ENCODE results near the gene RNF44. TPM values are rescaled to one million over a fixed set of nuclear protein-coding genes. Genes with fewer than 3 reads are reported as not detected.

RNF44 gene
- total RNA-seq, 2 experiments from 2014 or later = 83.3 to 88.3 TPM

GRCh38 chr5:176540476-176540899 lies 3.3 kb upstream of the RNF44 start:
- H3K27ac Mint-ChIP-seq = peak overlapping the region; percentile 90
- H3K4me3 Mint-ChIP-seq = peak overlapping the region; percentile 76
- no peaks in the 10 kb centered on the region for H3K9me3 Mint-ChIP-seq
- peaks cover 55% of the 10 kb centered on the region for H3K4me1 Mint-ChIP-seq (ENCODE audit: low read depth)
- DNase-seq = no peak
- peaks cover 4% of the 10 kb centered on the region for H3K36me3 Mint-ChIP-seq (ENCODE audit: low read depth)
- H3K27me3 Mint-ChIP-seq (ENCODE audit: low read depth) = no peaks in the 10 kb centered on the region
- intact Hi-C loops (cut with micrococcal nuclease) = loop anchor here (5.0 kb wide), 1 partner anchor 482 kb away; the partner anchor contains the start of gene ZNF346
- CTCF ChIA-PET = interaction anchor here (1.5 kb wide), 1 partner anchor 124 kb away, joined by 5 read pairs; the partner anchor contains the start of gene CLTB

GRCh38 chr5:176538989-176539384 lies 1.8 kb upstream of the RNF44 start:
- Mint-ChIP-seq H3K27ac (peak overlapping the region; percentile 20), H3K27me3 (ENCODE audit: low read depth) (no peaks in the 10 kb centered on the region), H3K9me3 (no peaks in the 10 kb centered on the region), H3K4me1 (ENCODE audit: low read depth) (peaks cover 56% of the 10 kb centered on the region), H3K36me3 (ENCODE audit: low read depth) (peaks cover 10% of the 10 kb centered on the region), H3K4me3 (no peak overlapping the region)
- no peak for DNase-seq
- CTCF ChIA-PET = interaction anchor here (1.3 to 1.5 kb wide), 2 partner anchors 35 to 123 kb away, joined by 3 to 5 read pairs; partner anchors contain the start of gene CLTB
- intact Hi-C loops (cut with micrococcal nuclease) = loop anchor here (5.0 kb wide), 5 partner anchors 468 to 888 kb away; partner anchors contain the start of genes GRK6, MXD3 and UIMC1

- no peaks in the 10 kb centered on the region for H3K27me3 Mint-ChIP-seq (ENCODE audit: low read depth)
- intact Hi-C loops (cut with micrococcal nuclease) = loop anchor here (5.0 kb wide), 5 partner anchors 469 to 889 kb away; partner anchors contain the start of genes GRK6, MXD3 and UIMC1
- CTCF ChIA-PET = interaction anchor here (1.2 to 1.3 kb wide), 2 partner anchors 35 to 917 kb away, joined by 3 read pairs; no protein-coding TSS in a partner anchor
- DNase-seq = no peak
- H3K27ac Mint-ChIP-seq = peak overlapping the region; percentile 93
- peaks cover 62% of the 10 kb centered on the region for H3K4me1 Mint-ChIP-seq (ENCODE audit: low read depth)
- no peaks in the 10 kb centered on the region for H3K9me3 Mint-ChIP-seq
- H3K4me3 Mint-ChIP-seq = peak overlapping the region; percentile 87
- H3K36me3 Mint-ChIP-seq (ENCODE audit: low read depth) = peaks cover 11% of the 10 kb centered on the region
Observed at GRCh38 chr5:176538230-176538988, 1.2 kb upstream of the RNF44 start.

GRCh38 chr5:176537554-176538229 lies 490 bp upstream of the RNF44 start:
- Mint-ChIP-seq H3K4me1 (ENCODE audit: low read depth) (peaks cover 69% of the 10 kb centered on the region), H3K4me3 (peak overlapping the region; percentile 87)
- CTCF ChIA-PET = interaction anchor here (1.2 to 1.3 kb wide), 2 partner anchors 36 to 918 kb away, joined by 3 read pairs; no protein-coding TSS in a partner anchor

GRCh38 chr5:176536132-176536901 lies 885 bp downstream of the RNF44 start:
- H3K27me3 Mint-ChIP-seq (ENCODE audit: low read depth) = no peaks in the 10 kb centered on the region
- intact Hi-C loops (cut with micrococcal nuclease) = loop anchor here (2.0 to 5.0 kb wide), 9 partner anchors 110 to 1020 kb away; partner anchors contain the start of genes GRK6, KIAA1191, MXD3 and NSD1
- no peaks in the 10 kb centered on the region for H3K9me3 Mint-ChIP-seq
- peak overlapping the region; percentile 87 for H3K4me3 Mint-ChIP-seq
- peaks cover 67% of the 10 kb centered on the region for H3K4me1 Mint-ChIP-seq (ENCODE audit: low read depth)
- peak overlapping the region; percentile 93 for H3K27ac Mint-ChIP-seq
- DNase-seq = peak; percentile 88
- peaks cover 16% of the 10 kb centered on the region for H3K36me3 Mint-ChIP-seq (ENCODE audit: low read depth)
- CTCF ChIA-PET = interaction anchor here (1.3 to 1.8 kb wide), 4 partner anchors 26 to 123 kb away, joined by 3 to 4 read pairs (median 3); partner anchors contain the start of gene TSPAN17

More at GRCh38 chr5:176537554-176538229, 490 bp upstream of the RNF44 start:
- Mint-ChIP-seq H3K9me3 (no peaks in the 10 kb centered on the region), H3K36me3 (ENCODE audit: low read depth) (peaks cover 15% of the 10 kb centered on the region), H3K27ac (peak overlapping the region; percentile 93), H3K27me3 (ENCODE audit: low read depth) (no peaks in the 10 kb centered on the region)
- DNase-seq = peak; percentile 99
- intact Hi-C loops (cut with micrococcal nuclease) = loop anchor here (1.0 to 5.0 kb wide), 10 partner anchors 109 to 1021 kb away; partner anchors contain the start of genes GRK6, HIGD2A, KIAA1191 and MXD3

GRCh38 chr5:176535664-176536131 lies 1.5 kb downstream of the RNF44 start:
- CTCF ChIA-PET = interaction anchor here (1.3 to 1.8 kb wide), 4 partner anchors 26 to 122 kb away, joined by 3 to 4 read pairs (median 3); partner anchors contain the start of gene TSPAN17
- Mint-ChIP-seq H3K27ac (peak overlapping the region; percentile 93), H3K4me3 (peak overlapping the region; percentile 87), H3K9me3 (no peaks in the 10 kb centered on the region), H3K36me3 (ENCODE audit: low read depth) (peaks cover 20% of the 10 kb centered on the region), H3K27me3 (ENCODE audit: low read depth) (no peaks in the 10 kb centered on the region), H3K4me1 (ENCODE audit: low read depth) (peaks cover 66% of the 10 kb centered on the region)
- DNase-seq = no peak
- intact Hi-C loops (cut with micrococcal nuclease) = loop anchor here (1.0 to 5.0 kb wide), 13 partner anchors 8 to 1019 kb away; partner anchors contain the start of genes CLTB, FAF2, GRK6 and KIAA1191

- Mint-ChIP-seq H3K27ac (peak overlapping the region; percentile 93), H3K4me3 (peak overlapping the region; percentile 87), H3K27me3 (ENCODE audit: low read depth) (no peaks in the 10 kb centered on the region), H3K4me1 (ENCODE audit: low read depth) (peaks cover 63% of the 10 kb centered on the region), H3K9me3 (no peaks in the 10 kb centered on the region), H3K36me3 (ENCODE audit: low read depth) (peaks cover 20% of the 10 kb centered on the region)
- peak; percentile 80 for DNase-seq
- CTCF ChIA-PET = interaction anchor here (1.3 to 1.8 kb wide), 4 partner anchors 25 to 121 kb away, joined by 3 to 4 read pairs (median 3); partner anchors contain the start of gene TSPAN17
- intact Hi-C loops (cut with micrococcal nuclease) = loop anchor here (1.0 to 5.0 kb wide), 9 partner anchors 8 to 892 kb away; partner anchors contain the start of genes CLTB, FAF2, GRK6 and MXD3
Observed at GRCh38 chr5:176535101-176535663, 2.0 kb downstream of the RNF44 start.

- no peaks in the 10 kb centered on the region for H3K9me3 Mint-ChIP-seq
- peak overlapping the region; percentile 87 for H3K4me3 Mint-ChIP-seq
- no peaks in the 10 kb centered on the region for H3K27me3 Mint-ChIP-seq (ENCODE audit: low read depth)
- peak; percentile 27 for DNase-seq
- H3K27ac Mint-ChIP-seq = peak overlapping the region; percentile 93
- peaks cover 60% of the 10 kb centered on the region for H3K4me1 Mint-ChIP-seq (ENCODE audit: low read depth)
- intact Hi-C loops (cut with micrococcal nuclease) = loop anchor here (1.0 to 5.0 kb wide), 9 partner anchors 9 to 893 kb away; partner anchors contain the start of genes CLTB, FAF2, GRK6 and MXD3
- H3K36me3 Mint-ChIP-seq (ENCODE audit: low read depth) = peaks cover 22% of the 10 kb centered on the region
- CTCF ChIA-PET = interaction anchor here (1.3 to 1.8 kb wide), 4 partner anchors 25 to 121 kb away, joined by 3 to 4 read pairs (median 3); partner anchors contain the start of gene TSPAN17
Observed at GRCh38 chr5:176534640-176535039, 2.6 kb downstream of the RNF44 start.

- intact Hi-C loops (cut with micrococcal nuclease) = loop anchor here (2.0 kb wide), 2 partner anchors 29 to 117 kb away; partner anchors contain the start of gene CLTB
- H3K27ac Mint-ChIP-seq = peak overlapping the region; percentile 93
Observed at GRCh38 chr5:176533894-176534611, 3.1 kb downstream of the RNF44 start.

GRCh38 chr5:176533390-176533789 lies 3.8 kb downstream of the RNF44 start:
- intact Hi-C loops (cut with micrococcal nuclease) = no loop called here
- H3K27ac Mint-ChIP-seq = peak overlapping the region; percentile 93
- H3K9me3 Mint-ChIP-seq = no peaks in the 10 kb centered on the region
- H3K27me3 Mint-ChIP-seq (ENCODE audit: low read depth) = no peaks in the 10 kb centered on the region
- H3K4me3 Mint-ChIP-seq = peak overlapping the region; percentile 87
- CTCF ChIA-PET = interaction anchor here (0.6 to 1.0 kb wide), 3 partner anchors 10 to 836 kb away, joined by 3 to 7 read pairs (median 4); partner anchors contain the start of gene CLTB
- H3K36me3 Mint-ChIP-seq (ENCODE audit: low read depth) = peaks cover 25% of the 10 kb centered on the region
- peaks cover 57% of the 10 kb centered on the region for H3K4me1 Mint-ChIP-seq (ENCODE audit: low read depth)
- DNase-seq = peak; percentile 34

More at GRCh38 chr5:176533894-176534611, 3.1 kb downstream of the RNF44 start:
- H3K4me1 Mint-ChIP-seq (ENCODE audit: low read depth) = peaks cover 58% of the 10 kb centered on the region
- no peaks in the 10 kb centered on the region for H3K27me3 Mint-ChIP-seq (ENCODE audit: low read depth)
- peak; percentile 75 for DNase-seq
- no peaks in the 10 kb centered on the region for H3K9me3 Mint-ChIP-seq
- peaks cover 25% of the 10 kb centered on the region for H3K36me3 Mint-ChIP-seq (ENCODE audit: low read depth)
- CTCF ChIA-PET = interaction anchor here (0.6 to 1.8 kb wide), 4 partner anchors 9 to 835 kb away, joined by 3 to 7 read pairs (median 4); partner anchors contain the start of genes CLTB and TSPAN17
- peak overlapping the region; percentile 87 for H3K4me3 Mint-ChIP-seq

Measured in activated naive CD4-positive, alpha-beta T cell treated with anti-CD3 and anti-CD28 coated beads for 36 hours (primary cell).